ENCODE results near the gene SPSB2. TPM values are rescaled to one million over a fixed set of nuclear protein-coding genes. Genes with fewer than 3 reads are reported as not detected.
A peak's percentile ranks its signal among the peaks of the same experiment; 100 is the strongest.

Gene SPSB2
- total and polyA plus RNA-seq, 9 of the 15 experiments (the other 6 are each of a cell fraction or from before 2014, with no cell fraction given): 0.10 to 10.6 (median 1.9) TPM

DNA sequence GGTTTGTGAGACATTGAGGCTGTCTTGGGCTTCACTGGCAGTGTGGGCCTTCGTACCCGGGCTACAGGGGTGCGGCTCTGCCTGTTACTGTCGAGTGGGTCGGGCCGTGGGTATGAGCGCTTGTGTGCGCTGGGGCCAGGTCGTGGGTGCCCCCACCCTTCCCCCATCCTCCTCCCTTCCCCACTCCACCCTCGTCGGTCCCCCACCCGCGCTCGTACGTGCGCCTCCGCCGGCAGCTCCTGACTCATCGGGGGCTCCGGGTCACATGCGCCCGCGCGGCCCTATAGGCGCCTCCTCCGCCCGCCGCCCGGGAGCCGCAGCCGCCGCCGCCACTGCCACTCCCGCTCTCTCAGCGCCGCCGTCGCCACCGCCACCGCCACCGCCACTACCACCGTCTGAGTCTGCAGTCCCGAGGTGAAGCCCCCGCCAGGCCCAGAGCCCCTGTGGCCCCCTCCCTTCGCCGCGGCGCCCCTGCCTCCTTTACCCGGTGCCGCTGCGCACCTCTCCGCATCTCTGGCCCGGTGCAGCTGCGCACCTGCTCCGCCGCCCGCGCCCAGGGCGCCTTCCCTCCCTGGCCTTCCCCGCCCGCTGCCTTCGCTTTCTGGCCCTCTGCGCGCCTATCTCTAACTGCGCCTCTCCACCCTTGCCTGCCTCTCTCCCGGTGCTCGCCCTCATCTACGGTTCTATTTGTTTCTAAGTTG lies 41.3 kb upstream of the SPSB2 start, which contains the start of gene ENO2 (continued):
- TF ChIP-seq, protein P1, sequence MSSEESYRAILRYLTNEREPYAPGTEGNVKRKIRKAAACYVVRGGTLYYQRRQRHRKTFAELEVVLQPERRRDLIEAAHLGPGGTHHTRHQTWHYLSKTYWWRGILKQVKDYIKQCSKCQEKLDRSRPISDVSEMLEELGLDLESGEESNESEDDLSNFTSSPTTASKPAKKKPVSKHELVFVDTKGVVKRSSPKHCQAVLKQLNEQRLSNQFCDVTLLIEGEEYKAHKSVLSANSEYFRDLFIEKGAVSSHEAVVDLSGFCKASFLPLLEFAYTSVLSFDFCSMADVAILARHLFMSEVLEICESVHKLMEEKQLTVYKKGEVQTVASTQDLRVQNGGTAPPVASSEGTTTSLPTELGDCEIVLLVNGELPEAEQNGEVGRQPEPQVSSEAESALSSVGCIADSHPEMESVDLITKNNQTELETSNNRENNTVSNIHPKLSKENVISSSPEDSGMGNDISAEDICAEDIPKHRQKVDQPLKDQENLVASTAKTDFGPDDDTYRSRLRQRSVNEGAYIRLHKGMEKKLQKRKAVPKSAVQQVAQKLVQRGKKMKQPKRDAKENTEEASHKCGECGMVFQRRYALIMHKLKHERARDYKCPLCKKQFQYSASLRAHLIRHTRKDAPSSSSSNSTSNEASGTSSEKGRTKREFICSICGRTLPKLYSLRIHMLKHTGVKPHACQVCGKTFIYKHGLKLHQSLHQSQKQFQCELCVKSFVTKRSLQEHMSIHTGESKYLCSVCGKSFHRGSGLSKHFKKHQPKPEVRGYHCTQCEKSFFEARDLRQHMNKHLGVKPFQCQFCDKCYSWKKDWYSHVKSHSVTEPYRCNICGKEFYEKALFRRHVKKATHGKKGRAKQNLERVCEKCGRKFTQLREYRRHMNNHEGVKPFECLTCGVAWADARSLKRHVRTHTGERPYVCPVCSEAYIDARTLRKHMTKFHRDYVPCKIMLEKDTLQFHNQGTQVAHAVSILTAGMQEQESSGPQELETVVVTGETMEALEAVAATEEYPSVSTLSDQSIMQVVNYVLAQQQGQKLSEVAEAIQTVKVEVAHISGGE (CRISPR knock-in tag; IDR thresholded peaks at IDR 0.05): no peak
- peak; percentile 23; the same call in 1 of the 2 replicates for TF ChIP-seq JUND (IDR thresholded peaks at IDR 0.05; ENCODE audit: borderline replicate concordance, low read depth, low read length)
- no peak; the same call in 2 of the 3 replicates for TF ChIP-seq JUND (tag; IDR thresholded peaks at IDR 0.05; ENCODE audit: borderline replicate concordance, low read depth, low read length)
- TF ChIP-seq, protein P2, sequence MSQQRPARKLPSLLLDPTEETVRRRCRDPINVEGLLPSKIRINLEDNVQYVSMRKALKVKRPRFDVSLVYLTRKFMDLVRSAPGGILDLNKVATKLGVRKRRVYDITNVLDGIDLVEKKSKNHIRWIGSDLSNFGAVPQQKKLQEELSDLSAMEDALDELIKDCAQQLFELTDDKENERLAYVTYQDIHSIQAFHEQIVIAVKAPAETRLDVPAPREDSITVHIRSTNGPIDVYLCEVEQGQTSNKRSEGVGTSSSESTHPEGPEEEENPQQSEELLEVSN (IDR thresholded peaks at IDR 0.05; ENCODE audit: borderline replicate concordance in 1 of 2, extremely low read depth in 1 of 2, insufficient read depth in 1 of 2, insufficient read length in 1 of 2, low read depth in 1 of 2, low read length in 1 of 2, poor library complexity in 1 of 2, severe bottlenecking in 1 of 2): peak in 1 of 2 experiments; percentile 51
- no peak for TF ChIP-seq ASH1L (IDR thresholded peaks at IDR 0.05; ENCODE audit: borderline replicate concordance, low read depth, partially characterized antibody)
- TF ChIP-seq, protein P3, sequence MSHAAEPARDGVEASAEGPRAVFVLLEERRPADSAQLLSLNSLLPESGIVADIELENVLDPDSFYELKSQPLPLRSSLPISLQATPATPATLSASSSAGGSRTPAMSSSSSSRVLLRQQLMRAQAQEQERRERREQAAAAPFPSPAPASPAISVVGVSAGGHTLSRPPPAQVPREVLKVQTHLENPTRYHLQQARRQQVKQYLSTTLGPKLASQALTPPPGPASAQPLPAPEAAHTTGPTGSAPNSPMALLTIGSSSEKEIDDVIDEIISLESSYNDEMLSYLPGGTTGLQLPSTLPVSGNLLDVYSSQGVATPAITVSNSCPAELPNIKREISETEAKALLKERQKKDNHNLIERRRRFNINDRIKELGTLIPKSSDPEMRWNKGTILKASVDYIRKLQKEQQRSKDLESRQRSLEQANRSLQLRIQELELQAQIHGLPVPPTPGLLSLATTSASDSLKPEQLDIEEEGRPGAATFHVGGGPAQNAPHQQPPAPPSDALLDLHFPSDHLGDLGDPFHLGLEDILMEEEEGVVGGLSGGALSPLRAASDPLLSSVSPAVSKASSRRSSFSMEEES (CRISPR knock-in tag; IDR thresholded peaks at IDR 0.05): no peak
- TF ChIP-seq ZNF121 (CRISPR knock-in tag; conservative IDR thresholded peaks at IDR 0.05): no peak
- TF ChIP-seq, protein P4, sequence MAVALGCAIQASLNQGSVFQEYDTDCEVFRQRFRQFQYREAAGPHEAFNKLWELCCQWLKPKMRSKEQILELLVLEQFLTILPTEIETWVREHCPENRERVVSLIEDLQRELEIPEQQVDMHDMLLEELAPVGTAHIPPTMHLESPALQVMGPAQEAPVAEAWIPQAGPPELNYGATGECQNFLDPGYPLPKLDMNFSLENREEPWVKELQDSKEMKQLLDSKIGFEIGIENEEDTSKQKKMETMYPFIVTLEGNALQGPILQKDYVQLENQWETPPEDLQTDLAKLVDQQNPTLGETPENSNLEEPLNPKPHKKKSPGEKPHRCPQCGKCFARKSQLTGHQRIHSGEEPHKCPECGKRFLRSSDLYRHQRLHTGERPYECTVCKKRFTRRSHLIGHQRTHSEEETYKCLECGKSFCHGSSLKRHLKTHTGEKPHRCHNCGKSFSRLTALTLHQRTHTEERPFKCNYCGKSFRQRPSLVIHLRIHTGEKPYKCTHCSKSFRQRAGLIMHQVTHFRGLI (CRISPR knock-in tag; IDR thresholded peaks at IDR 0.05): no peak
- TF ChIP-seq, protein P5, sequence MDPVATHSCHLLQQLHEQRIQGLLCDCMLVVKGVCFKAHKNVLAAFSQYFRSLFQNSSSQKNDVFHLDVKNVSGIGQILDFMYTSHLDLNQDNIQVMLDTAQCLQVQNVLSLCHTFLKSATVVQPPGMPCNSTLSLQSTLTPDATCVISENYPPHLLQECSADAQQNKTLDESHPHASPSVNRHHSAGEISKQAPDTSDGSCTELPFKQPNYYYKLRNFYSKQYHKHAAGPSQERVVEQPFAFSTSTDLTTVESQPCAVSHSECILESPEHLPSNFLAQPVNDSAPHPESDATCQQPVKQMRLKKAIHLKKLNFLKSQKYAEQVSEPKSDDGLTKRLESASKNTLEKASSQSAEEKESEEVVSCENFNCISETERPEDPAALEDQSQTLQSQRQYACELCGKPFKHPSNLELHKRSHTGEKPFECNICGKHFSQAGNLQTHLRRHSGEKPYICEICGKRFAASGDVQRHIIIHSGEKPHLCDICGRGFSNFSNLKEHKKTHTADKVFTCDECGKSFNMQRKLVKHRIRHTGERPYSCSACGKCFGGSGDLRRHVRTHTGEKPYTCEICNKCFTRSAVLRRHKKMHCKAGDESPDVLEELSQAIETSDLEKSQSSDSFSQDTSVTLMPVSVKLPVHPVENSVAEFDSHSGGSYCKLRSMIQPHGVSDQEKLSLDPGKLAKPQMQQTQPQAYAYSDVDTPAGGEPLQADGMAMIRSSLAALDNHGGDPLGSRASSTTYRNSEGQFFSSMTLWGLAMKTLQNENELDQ (CRISPR knock-in tag; IDR thresholded peaks at IDR 0.05; ENCODE audit: borderline replicate concordance): no peak
- TF ChIP-seq, protein P6, sequence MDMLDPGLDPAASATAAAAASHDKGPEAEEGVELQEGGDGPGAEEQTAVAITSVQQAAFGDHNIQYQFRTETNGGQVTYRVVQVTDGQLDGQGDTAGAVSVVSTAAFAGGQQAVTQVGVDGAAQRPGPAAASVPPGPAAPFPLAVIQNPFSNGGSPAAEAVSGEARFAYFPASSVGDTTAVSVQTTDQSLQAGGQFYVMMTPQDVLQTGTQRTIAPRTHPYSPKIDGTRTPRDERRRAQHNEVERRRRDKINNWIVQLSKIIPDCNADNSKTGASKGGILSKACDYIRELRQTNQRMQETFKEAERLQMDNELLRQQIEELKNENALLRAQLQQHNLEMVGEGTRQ (CRISPR knock-in tag; IDR thresholded peaks at IDR 0.05): peak; percentile 62
- TF ChIP-seq POLR2G (IDR thresholded peaks at IDR 0.05; ENCODE audit: low read depth, low read length): peak; percentile 38
- no peak for TF ChIP-seq MAZ (CRISPR knock-in tag; conservative IDR thresholded peaks at IDR 0.05 in 1 of 2, IDR thresholded peaks at IDR 0.05 in 1 of 2)
- TF ChIP-seq KAT7 (CRISPR knock-in tag; IDR thresholded peaks at IDR 0.05; ENCODE audit: borderline replicate concordance): no peak

All from K562 (cell line).